Progenitor cell of endocrine pancreas (in vitro differentiated cells): ENCODE data around the gene INSYN2A. TPM values are rescaled to one million over a fixed set of nuclear protein-coding genes. Genes with fewer than 3 reads are reported as not detected.

Experiments
- DNase-seq: peaks from one replicate; pipeline ENCODE4 v3.0.0; 2021; ENCODE audit warnings: low spot score; ENCODE audit not compliant: unreplicated experiment
- H3K27ac Mint-ChIP-seq: 2 replicates; pipeline ENCODE4 v1.8.0; 2021; ENCODE audit warnings: mild to moderate bottlenecking, moderate library complexity, mixed read lengths
- H3K27me3 Mint-ChIP-seq: 2 replicates; pipeline ENCODE4 v1.8.0; 2021; ENCODE audit warnings: mixed read lengths
- H3K36me3 Mint-ChIP-seq: 2 replicates; pipeline ENCODE4 v1.8.0; 2022; ENCODE audit warnings: mixed read lengths; ENCODE audit not compliant: insufficient read depth
- H3K4me1 Mint-ChIP-seq: 2 replicates; pipeline ENCODE4 v1.8.0; 2021; ENCODE audit warnings: low read depth, mixed read lengths
- H3K4me3 Mint-ChIP-seq: 2 replicates; pipeline ENCODE4 v1.8.0; 2021; ENCODE audit warnings: low read depth, mild to moderate bottlenecking, moderate library complexity, mixed read lengths
- H3K9me3 Mint-ChIP-seq: 2 replicates; pipeline ENCODE4 v1.8.0; 2021; ENCODE audit warnings: low read depth, mixed read lengths
- CTCF ChIP-seq: fragments of 200-600 bp; sonication (generic); IDR thresholded peaks from one replicate; pipeline ENCODE4 v1.5.0; 2021; ENCODE audit warnings: antibody characterized with exemption, mild to moderate bottlenecking; ENCODE audit not compliant: unreplicated experiment
- total RNA-seq: library from RNA; stranded (reverse); gene quantifications from 2 replicates; pipeline ENCODE4 v1.2.1, GENCODE V29; 2021

Gene INSYN2A
- total RNA-seq, 1 donor from 2014 or later, result not detected

DNA sequence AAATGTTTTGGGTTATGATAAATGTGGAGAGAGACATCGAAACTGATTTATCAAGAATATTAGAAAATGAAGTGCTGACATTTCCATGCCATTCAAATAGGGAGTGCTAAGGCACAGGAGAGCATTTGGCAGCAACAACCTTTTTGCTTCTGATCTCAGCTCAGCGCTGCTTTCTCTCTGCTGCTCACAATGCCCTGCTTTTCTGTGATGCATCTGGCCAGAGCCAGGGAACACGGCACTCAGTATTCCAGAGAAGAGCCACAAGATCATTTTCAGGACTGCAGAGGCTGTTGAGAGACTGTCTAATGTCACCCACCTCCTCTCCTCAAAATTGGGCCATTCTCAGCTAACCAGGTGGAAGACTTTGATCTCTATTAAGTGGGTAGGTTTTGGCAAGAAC is 28.1 kb downstream of the INSYN2A start:
- no peak for DNase-seq
- no peaks in the 10 kb centered on the region for H3K36me3 Mint-ChIP-seq
- H3K27me3 Mint-ChIP-seq, result no peaks in the 10 kb centered on the region
- H3K27ac Mint-ChIP-seq, result no peak overlapping the region
- no peak overlapping the region for H3K4me3 Mint-ChIP-seq
- H3K4me1 Mint-ChIP-seq, result no peaks in the 10 kb centered on the region
- no peaks in the 10 kb centered on the region for H3K9me3 Mint-ChIP-seq
- TF ChIP-seq CTCF, result no peak

DNA sequence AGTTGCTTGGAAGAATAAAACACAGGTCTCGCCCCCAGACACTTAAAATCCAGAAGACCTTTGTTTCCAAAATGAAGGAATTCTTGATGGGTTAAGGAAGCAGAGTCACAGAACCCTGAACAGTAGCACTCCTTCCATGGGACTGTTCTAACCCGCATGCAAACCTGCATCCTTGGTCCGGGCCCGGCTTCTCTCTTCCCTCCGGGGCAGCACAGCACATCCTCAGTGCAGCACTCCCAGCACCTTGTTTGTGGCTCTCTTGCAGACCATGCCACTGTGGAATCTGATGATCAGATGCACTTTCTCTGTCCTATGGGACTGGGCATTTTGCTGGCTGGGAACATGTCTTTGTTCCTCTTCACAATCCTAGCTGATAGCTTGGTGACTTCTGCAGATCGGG is 33.5 kb downstream of the INSYN2A start:
- no peak for TF ChIP-seq CTCF
- no peaks in the 10 kb centered on the region for H3K9me3 Mint-ChIP-seq
- no peak overlapping the region for H3K27ac Mint-ChIP-seq
- H3K27me3 Mint-ChIP-seq, result no peaks in the 10 kb centered on the region
- H3K36me3 Mint-ChIP-seq, result no peaks in the 10 kb centered on the region
- H3K4me3 Mint-ChIP-seq, result no peak overlapping the region
- no peaks in the 10 kb centered on the region for H3K4me1 Mint-ChIP-seq
- DNase-seq, result no peak

GRCh38 chr10:127161482-127161881 is 34.9 kb downstream of the INSYN2A start:
- H3K4me1 Mint-ChIP-seq, result no peaks in the 10 kb centered on the region

DNA sequence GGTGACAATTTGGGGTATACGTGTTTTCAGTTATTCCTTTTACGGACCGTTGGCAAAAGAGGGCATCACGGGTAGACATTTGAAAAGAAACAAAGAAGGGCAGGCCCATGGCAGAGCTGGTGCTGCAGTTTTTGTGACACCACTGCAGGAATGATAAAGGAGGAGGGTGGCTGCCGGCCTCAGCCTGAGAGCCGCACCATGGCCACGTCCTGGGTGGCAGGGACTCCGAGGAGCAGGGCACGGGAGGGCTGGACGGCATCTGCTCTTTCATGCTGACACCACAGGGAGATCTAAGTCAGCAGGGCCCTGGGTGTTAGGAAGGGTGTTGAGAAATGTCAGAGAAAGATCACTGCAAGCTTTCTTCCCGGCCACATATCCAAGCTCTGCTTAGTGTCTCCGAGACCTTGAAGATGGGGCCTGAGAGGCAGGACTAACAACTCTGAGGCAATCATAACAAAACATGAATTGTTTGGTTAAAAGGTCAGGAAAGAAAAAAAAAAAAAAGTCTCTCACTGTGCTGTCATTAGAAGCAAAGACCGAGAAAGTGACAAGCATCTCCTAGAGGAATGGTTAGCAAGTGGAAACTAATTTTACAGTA is 36.6 kb downstream of the INSYN2A start:
- Mint-ChIP-seq H3K4me3 (no peak overlapping the region), H3K4me1 (no peaks in the 10 kb centered on the region), H3K27me3 (no peaks in the 10 kb centered on the region), H3K27ac (no peak overlapping the region), H3K9me3 (no peaks in the 10 kb centered on the region), H3K36me3 (no peaks in the 10 kb centered on the region)
- TF ChIP-seq CTCF, result no peak
- no peak for DNase-seq

More at GRCh38 chr10:127161482-127161881, 34.9 kb downstream of the INSYN2A start:
- Mint-ChIP-seq H3K27me3 (no peaks in the 10 kb centered on the region), H3K36me3 (no peaks in the 10 kb centered on the region), H3K9me3 (no peaks in the 10 kb centered on the region), H3K27ac (no peak overlapping the region), H3K4me3 (no peak overlapping the region)
- TF ChIP-seq CTCF, result no peak
- no peak for DNase-seq

- Mint-ChIP-seq H3K9me3 (no peaks in the 10 kb centered on the region), H3K36me3 (no peaks in the 10 kb centered on the region), H3K27ac (no peak overlapping the region)
Measured at GRCh38 chr10:127158662-127159061, 37.7 kb downstream of the INSYN2A start.

More at GRCh38 chr10:127158662-127159061, 37.7 kb downstream of the INSYN2A start:
- TF ChIP-seq CTCF, result no peak
- no peak for DNase-seq
- H3K27me3 Mint-ChIP-seq, result no peaks in the 10 kb centered on the region
- H3K4me3 Mint-ChIP-seq, result no peak overlapping the region
- no peaks in the 10 kb centered on the region for H3K4me1 Mint-ChIP-seq
